ENCODE data around the gene MROH7.

DNA sequence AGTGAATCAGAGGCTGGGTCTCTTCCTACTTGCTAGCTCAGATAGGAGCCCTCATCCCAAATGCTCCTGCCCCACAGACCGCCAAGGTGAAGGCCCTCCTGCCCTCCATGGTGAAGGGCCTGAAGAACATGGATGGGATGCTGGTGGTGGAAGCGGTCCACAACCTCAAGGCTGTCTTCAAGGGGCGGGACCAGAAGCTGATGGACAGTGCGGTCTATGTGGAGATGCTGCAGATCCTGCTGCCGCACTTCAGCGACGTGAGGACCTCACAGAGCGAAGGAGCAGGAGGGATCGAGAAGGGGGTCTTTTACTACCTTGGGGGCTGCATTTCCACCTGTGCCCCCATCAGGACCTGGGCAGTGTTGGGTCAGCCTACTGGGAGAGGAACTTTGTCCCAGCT, 59.5 kb downstream of the MROH7 start:
- TF ChIP-seq, protein P1, sequence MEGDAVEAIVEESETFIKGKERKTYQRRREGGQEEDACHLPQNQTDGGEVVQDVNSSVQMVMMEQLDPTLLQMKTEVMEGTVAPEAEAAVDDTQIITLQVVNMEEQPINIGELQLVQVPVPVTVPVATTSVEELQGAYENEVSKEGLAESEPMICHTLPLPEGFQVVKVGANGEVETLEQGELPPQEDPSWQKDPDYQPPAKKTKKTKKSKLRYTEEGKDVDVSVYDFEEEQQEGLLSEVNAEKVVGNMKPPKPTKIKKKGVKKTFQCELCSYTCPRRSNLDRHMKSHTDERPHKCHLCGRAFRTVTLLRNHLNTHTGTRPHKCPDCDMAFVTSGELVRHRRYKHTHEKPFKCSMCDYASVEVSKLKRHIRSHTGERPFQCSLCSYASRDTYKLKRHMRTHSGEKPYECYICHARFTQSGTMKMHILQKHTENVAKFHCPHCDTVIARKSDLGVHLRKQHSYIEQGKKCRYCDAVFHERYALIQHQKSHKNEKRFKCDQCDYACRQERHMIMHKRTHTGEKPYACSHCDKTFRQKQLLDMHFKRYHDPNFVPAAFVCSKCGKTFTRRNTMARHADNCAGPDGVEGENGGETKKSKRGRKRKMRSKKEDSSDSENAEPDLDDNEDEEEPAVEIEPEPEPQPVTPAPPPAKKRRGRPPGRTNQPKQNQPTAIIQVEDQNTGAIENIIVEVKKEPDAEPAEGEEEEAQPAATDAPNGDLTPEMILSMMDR (IDR thresholded peaks at IDR 0.05; ENCODE audit: poor library complexity): no peak
- TF ChIP-seq EZH2 (IDR thresholded peaks at IDR 0.05; ENCODE audit: borderline replicate concordance) (no peak), EZH2phosphoT487 (IDR thresholded peaks at IDR 0.05; ENCODE audit: low read depth, severe bottlenecking, unreplicated experiment) (no peak)
